HepG2 (cell line): ENCODE data around the gene BRCA1. TPM values are rescaled to one million over a fixed set of nuclear protein-coding genes. Genes with fewer than 3 reads are reported as not detected.
A peak's percentile ranks its signal among the peaks of the same experiment; 100 is the strongest.

Experiments
- CREB1 ChIP-seq, 2 experiments: fragments of 450-650 bp in 1 of 2; IDR thresholded peaks; 2 replicates each; pipeline ENCODE4 v1.6.1; 2016 to 2017; ENCODE audit warnings: control low read depth in 1 of 2, mild to moderate bottlenecking in 1 of 2, missing compliant biosample characterization in 1 of 2, missing genetic modification characterization in 1 of 2
- EED ChIP-seq: sonication (generic); formaldehyde crosslinking; IDR thresholded peaks from 2 replicates; pipeline ENCODE4 v1.5.0; 2020; ENCODE audit warnings: mild to moderate bottlenecking, missing genetic modification reagents
- EZH2 ChIP-seq: conservative IDR thresholded peaks from 2 replicates; pipeline ENCODE4 v1.6.1; 2012; ENCODE audit warnings: mild to moderate bottlenecking, low read depth, low read length, moderate library complexity
- GLMP ChIP-seq: sonication (generic); formaldehyde crosslinking; IDR thresholded peaks from 2 replicates; pipeline ENCODE4 v1.9.0; 2021; ENCODE audit warnings: missing genetic modification reagents, mild to moderate bottlenecking, borderline replicate concordance
- HMGXB4 ChIP-seq, 2 experiments: sonication (generic) in 1 of 2; formaldehyde crosslinking in 1 of 2; IDR thresholded peaks; 2 replicates each; pipeline versions ENCODE4 v1.4.0 to v1.6.1; 2018 to 2020; ENCODE audit warnings: missing genetic modification reagents in 2 of 2, borderline replicate concordance in 1 of 2, low read depth in 1 of 2, mild to moderate bottlenecking in 1 of 2, missing biosample characterization in 1 of 2
- HNF4A ChIP-seq: sonication (generic); formaldehyde crosslinking; IDR thresholded peaks from 2 replicates; pipeline ENCODE4 v1.4.0; 2020; ENCODE audit warnings: missing genetic modification reagents
- HNRNPL ChIP-seq: fragments of 200-400 bp; formaldehyde crosslinking; IDR thresholded peaks from 2 replicates; pipeline ENCODE4 v1.6.1; 2017; ENCODE audit warnings: mild to moderate bottlenecking, low read depth, low read length
- IKZF4 ChIP-seq: sonication (generic); formaldehyde crosslinking; IDR thresholded peaks from 2 replicates; pipeline ENCODE4 v1.5.1; 2020; ENCODE audit warnings: borderline replicate concordance, mild to moderate bottlenecking, low read depth, missing genetic modification reagents; ENCODE audit errors: not compliant biosample characterization
- KDM4B ChIP-seq: sonication (generic); formaldehyde crosslinking; IDR thresholded peaks from 2 replicates; pipeline ENCODE4 v1.4.0; 2020; ENCODE audit warnings: missing genetic modification reagents
- PRPF4 ChIP-seq: fragments of 200-400 bp; formaldehyde crosslinking; IDR thresholded peaks from 2 replicates; pipeline ENCODE4 v1.6.1; 2016; ENCODE audit warnings: low read length, low read depth; ENCODE audit not compliant: poor library complexity, severe bottlenecking
- SALL1 ChIP-seq: sonication (generic); formaldehyde crosslinking; IDR thresholded peaks from 2 replicates; pipeline ENCODE4 v1.8.0; 2022; ENCODE audit warnings: mild to moderate bottlenecking, missing genetic modification reagents
- SMAD1 ChIP-seq: sonication (generic); formaldehyde crosslinking; IDR thresholded peaks from 2 replicates; pipeline ENCODE4 v1.4.0; 2020; ENCODE audit warnings: missing genetic modification reagents, low read depth, mild to moderate bottlenecking, borderline replicate concordance
- TARDBP ChIP-seq: sonication (generic); formaldehyde crosslinking; IDR thresholded peaks from 2 replicates; pipeline ENCODE4 v1.8.0; 2022; ENCODE audit warnings: mild to moderate bottlenecking, missing genetic modification reagents
- TBX3 ChIP-seq: fragments of 450-650 bp; IDR thresholded peaks from 2 replicates; pipeline ENCODE4 v1.6.1; 2017; ENCODE audit warnings: antibody characterized with exemption, mild to moderate bottlenecking, inconsistent platforms, borderline replicate concordance
- U2AF2 ChIP-seq: fragments of 200-400 bp; formaldehyde crosslinking; IDR thresholded peaks from 2 replicates; pipeline ENCODE4 v1.6.1; 2017; ENCODE audit warnings: low read depth, mild to moderate bottlenecking, low read length
- ZFP62 ChIP-seq: sonication (generic); formaldehyde crosslinking; IDR thresholded peaks from 2 replicates; pipeline ENCODE4 v1.4.0; 2020; ENCODE audit warnings: missing genetic modification reagents
- ZKSCAN5 ChIP-seq: sonication (generic); formaldehyde crosslinking; IDR thresholded peaks from 2 replicates; pipeline ENCODE4 v1.5.1; 2020; ENCODE audit warnings: mild to moderate bottlenecking, missing genetic modification reagents
- ZNF124 ChIP-seq: sonication (generic); formaldehyde crosslinking; IDR thresholded peaks from 2 replicates; pipeline ENCODE4 v1.4.0; 2020; ENCODE audit warnings: missing genetic modification reagents
- ZNF3 ChIP-seq: IDR thresholded peaks from 2 replicates; pipeline ENCODE4 v1.7.0; 2017; ENCODE audit warnings: inconsistent platforms
- ZNF367 ChIP-seq: sonication (generic); formaldehyde crosslinking; IDR thresholded peaks from 2 replicates; pipeline ENCODE4 v1.4.0; 2020; ENCODE audit warnings: missing genetic modification reagents, borderline replicate concordance
- ZNF547 ChIP-seq: sonication (generic); formaldehyde crosslinking; IDR thresholded peaks from 2 replicates; pipeline ENCODE4 v1.5.1; 2020; ENCODE audit warnings: mild to moderate bottlenecking, missing genetic modification reagents
- ZNF574 ChIP-seq: sonication (generic); formaldehyde crosslinking; IDR thresholded peaks from 2 replicates; pipeline ENCODE4 v1.4.0; 2020; ENCODE audit warnings: missing genetic modification reagents
- polyA plus RNA-seq, 8 experiments: library from polyadenylated mRNA; depleted of rRNA in 3 of 8; stranded (reverse) in 7 of 8; unstranded in 1 of 8; fragments of >200 nt; fragmentation: Illumina TruSeq in 4 of 8; extraction: Trizol in 4 of 8; gene quantifications; 2 replicates each; pipeline versions ENCODE4 v1.2.1 to v1.2.3, GENCODE V29; 2011 to 2016; ENCODE audit warnings: low read depth in 4 of 8, missing spikeins in 1 of 8, mixed read lengths in 1 of 8; ENCODE audit not compliant: insufficient read depth in 1 of 8
- total RNA-seq, 5 experiments: library from RNA; depleted of rRNA; stranded (reverse); fragments of >200 nt; fragmentation: Illumina TruSeq; extraction: Trizol; gene quantifications; 2 replicates each; pipeline ENCODE4 v1.2.3, GENCODE V29; 2016; ENCODE audit warnings: low read depth in 1 of 5
- TF ChIP-seq, protein P1 (sequence below): sonication (generic); formaldehyde crosslinking; IDR thresholded peaks from 2 replicates; pipeline ENCODE4 v1.4.0; 2020; ENCODE audit warnings: missing genetic modification reagents
- TF ChIP-seq, protein P2 (sequence below): sonication (generic); formaldehyde crosslinking; IDR thresholded peaks from 2 replicates; pipeline ENCODE4 v1.5.0; 2020; ENCODE audit warnings: missing genetic modification reagents

The BRCA1 gene
- total and polyA plus RNA-seq, 2 of the 13 experiments (the other 11 are each of a cell fraction or from before 2014, with no cell fraction given) = 13.3 to 37.5 TPM

DNA sequence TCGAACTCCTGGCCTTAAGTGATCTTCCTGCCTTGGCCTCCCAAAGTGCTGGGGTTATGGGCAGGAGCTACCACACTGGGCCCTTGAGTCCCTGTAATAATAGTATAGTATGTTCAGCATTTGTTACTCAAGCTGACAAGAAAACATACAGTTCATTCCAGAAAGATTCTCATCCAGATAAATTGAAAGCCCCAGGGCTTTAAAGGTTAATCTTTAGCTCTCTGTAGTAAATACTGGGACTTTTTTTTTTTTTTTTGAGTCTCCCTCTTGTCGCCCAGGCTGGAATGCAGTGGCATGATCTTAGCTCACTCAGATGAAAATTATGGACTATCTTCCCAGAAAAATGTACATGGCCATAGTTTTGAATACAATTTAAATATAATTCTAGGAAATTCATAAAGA is 11.0 kb downstream of the BRCA1 start (continued):
- TF ChIP-seq HNF4A (CRISPR knock-in tag) (no peak), U2AF2 (no peak), HMGXB4 (CRISPR knock-in tag; IDR thresholded peaks at IDR 0.05; ENCODE audit: borderline replicate concordance in 1 of 2, low read depth in 1 of 2) (no peak), ZNF547 (no peak), TARDBP (0 out of 2 replicates have a peak, but pooled peaks have one; percentile 34), CREB1 (IDR thresholded peaks at IDR 0.05) (no peak), CREB1 (CRISPR knock-in tag; IDR thresholded peaks at IDR 0.05) (peak; percentile 70; the same call in 1 of the 2 replicates), ZNF367 (CRISPR knock-in tag) (no peak), TBX3 (no peak), EED (no peak), ZNF574 (no peak), PRPF4 (no peak), ZNF3 (CRISPR knock-in tag) (no peak), GLMP (CRISPR knock-in tag) (no peak), SMAD1 (no peak), ZKSCAN5 (CRISPR knock-in tag) (no peak), EZH2 (no peak), KDM4B (CRISPR knock-in tag) (no peak), ZFP62 (CRISPR knock-in tag) (no peak), HNRNPL (no peak), ZNF124 (CRISPR knock-in tag) (no peak), SALL1 (CRISPR knock-in tag) (peak; percentile 27; the same call in 1 of the 2 replicates), IKZF4 (no peak)
- TF ChIP-seq, protein P1, sequence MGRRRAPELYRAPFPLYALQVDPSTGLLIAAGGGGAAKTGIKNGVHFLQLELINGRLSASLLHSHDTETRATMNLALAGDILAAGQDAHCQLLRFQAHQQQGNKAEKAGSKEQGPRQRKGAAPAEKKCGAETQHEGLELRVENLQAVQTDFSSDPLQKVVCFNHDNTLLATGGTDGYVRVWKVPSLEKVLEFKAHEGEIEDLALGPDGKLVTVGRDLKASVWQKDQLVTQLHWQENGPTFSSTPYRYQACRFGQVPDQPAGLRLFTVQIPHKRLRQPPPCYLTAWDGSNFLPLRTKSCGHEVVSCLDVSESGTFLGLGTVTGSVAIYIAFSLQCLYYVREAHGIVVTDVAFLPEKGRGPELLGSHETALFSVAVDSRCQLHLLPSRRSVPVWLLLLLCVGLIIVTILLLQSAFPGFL (CRISPR knock-in tag) = no peak
- TF ChIP-seq, protein P2, sequence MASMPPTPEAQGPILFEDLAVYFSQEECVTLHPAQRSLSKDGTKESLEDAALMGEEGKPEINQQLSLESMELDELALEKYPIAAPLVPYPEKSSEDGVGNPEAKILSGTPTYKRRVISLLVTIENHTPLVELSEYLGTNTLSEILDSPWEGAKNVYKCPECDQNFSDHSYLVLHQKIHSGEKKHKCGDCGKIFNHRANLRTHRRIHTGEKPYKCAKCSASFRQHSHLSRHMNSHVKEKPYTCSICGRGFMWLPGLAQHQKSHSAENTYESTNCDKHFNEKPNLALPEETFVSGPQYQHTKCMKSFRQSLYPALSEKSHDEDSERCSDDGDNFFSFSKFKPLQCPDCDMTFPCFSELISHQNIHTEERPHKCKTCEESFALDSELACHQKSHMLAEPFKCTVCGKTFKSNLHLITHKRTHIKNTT (CRISPR knock-in tag) = no peak
